HG02885 (cell line): ENCODE results near the gene REG3A.

Experiments
- ATAC-seq: cut with Tn5 transposase; IDR thresholded peaks from one replicate; pipeline ENCODE4 v1.9.1; 2021; ENCODE audit warnings: mild to moderate bottlenecking; ENCODE audit not compliant: unreplicated experiment, poor library complexity

Gene REG3A

GRCh38 chr2:79124907-79125720 is 34.4 kb downstream of the REG3A start:
- no peak for ATAC-seq

DNA sequence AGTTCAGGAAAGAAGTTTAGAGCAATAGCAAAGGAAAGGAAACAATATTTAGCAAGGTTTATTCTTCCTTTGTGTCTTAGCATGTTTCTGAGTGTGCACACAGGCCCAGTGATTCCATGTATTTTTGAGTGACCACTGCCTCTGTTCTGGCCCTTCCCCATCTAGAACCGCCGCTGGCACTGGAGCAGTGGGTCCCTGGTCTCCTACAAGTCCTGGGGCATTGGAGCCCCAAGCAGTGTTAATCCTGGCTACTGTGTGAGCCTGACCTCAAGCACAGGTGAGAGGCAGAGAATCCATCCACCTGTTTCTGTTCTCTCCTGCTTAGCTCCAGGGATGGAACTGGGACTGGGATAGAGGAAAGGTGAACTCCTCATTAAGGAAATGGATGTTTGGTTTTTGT is 36.9 kb downstream of the REG3A start:
- no peak for ATAC-seq

- ATAC-seq = no peak
These were observed 39.3 kb downstream of the REG3A start, which contains the start of gene REG1A for GRCh38 chr2:79120194-79120713. Gene REG1A (plus strand): TSS chr2:79120488. CDS start chr2:79120862, 374 bp downstream.

DNA sequence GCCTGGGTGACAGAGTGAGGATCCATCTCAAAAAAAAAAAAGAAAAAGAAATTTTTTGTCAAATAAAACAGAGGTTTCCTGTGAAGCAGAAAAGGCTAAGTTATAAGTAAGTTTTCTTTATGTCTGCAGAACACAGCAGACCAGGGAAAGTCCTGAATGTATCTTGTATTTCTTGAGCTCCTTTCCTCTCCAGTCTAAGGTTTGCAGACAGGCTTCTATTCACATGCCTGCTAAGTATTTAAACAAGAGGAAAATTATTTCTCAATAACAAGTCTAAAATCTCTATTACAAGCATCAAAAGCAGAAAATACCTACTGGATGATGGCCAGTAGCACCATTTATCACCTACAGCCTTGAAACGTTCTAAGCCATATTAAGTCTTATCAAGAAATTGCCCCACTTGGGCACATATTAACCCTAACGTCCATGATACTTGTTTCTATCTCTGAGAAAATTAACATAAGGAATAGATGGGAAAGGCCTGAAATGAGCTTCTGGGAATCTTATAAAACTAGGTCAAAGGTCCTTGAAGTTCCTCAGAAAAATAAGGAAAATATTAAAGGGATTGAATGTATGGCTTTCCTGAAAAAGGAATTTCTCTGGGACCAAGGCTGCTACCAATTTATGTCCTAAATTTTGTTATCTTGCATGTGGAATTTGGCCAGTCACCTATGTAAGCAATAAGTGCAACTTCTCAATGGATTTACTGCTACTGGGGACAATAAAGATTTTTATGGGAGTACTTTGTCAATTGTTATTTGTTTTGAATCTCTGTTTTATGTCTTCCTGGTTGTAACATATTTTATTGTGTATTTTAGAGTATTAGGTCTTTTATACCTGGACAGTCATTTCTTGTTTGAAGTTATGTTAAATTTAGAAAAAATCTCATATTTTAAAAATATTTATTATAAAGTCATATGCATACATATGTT is 42.3 kb downstream of the REG3A start:
- ATAC-seq = no peak

- no peak for ATAC-seq
These were observed 44.6 kb downstream of the REG3A start for GRCh38 chr2:79114797-79115494.

GRCh38 chr2:79112269-79112668 is 47.3 kb downstream of the REG3A start:
- ATAC-seq = no peak
